Adrenal gland (tissue), 12 donors: ENCODE measurements around the gene PFAS. TPM values are rescaled to one million over a fixed set of nuclear protein-coding genes. Genes with fewer than 3 reads are reported as not detected.

Experiments
- DNase-seq, 7 donors: peaks; one replicate each; pipeline ENCODE4 v3.0.0-alpha.2; 2019 to 2020
- H3K27ac ChIP-seq, 5 donors: fragments of 200-600 bp; sonication (generic) in 4 of 5; 1 replicate in 3 of 5; 2 replicates in 2 of 5; pipeline versions ENCODE4 v1.5.1 to v1.8.0; 2016 to 2020; ENCODE audit warnings: mild to moderate bottlenecking in 1 of 5
- H3K27me3 ChIP-seq: fragments of 200-600 bp; 2 replicates; pipeline ENCODE4 v1.8.0; 2021
- H3K36me3 ChIP-seq, 2 donors: fragments of 200-600 bp; replicated peaks in 1 of 2; 1 replicate in 1 of 2; 2 replicates in 1 of 2; pipeline versions ENCODE4 v1.5.1 to v1.8.0; 2018 to 2022
- H3K4me1 ChIP-seq, 2 donors: fragments of 200-600 bp; replicated peaks in 1 of 2; 1 replicate in 1 of 2; 2 replicates in 1 of 2; pipeline versions ENCODE4 v1.5.1 to v1.8.0; 2018 to 2021
- H3K4me3 ChIP-seq, 4 donors: fragments of 200-600 bp; sonication (generic) in 3 of 4; one replicate each; pipeline ENCODE4 v1.5.1; 2016 to 2018
- H3K9me3 ChIP-seq, 3 donors: fragments of 200-600 bp; sonication (generic) in 1 of 3; replicated peaks in 1 of 3; 1 replicate in 2 of 3; 2 replicates in 1 of 3; pipeline versions ENCODE4 v1.5.1 to v1.8.0; 2016 to 2021
- POLR2A ChIP-seq, 2 donors: fragments of 450-650 bp; IDR thresholded peaks; one replicate each; pipeline ENCODE4 v1.6.1; 2017; ENCODE audit warnings: antibody characterized with exemption in 2 of 2, mild to moderate bottlenecking in 2 of 2, moderate library complexity in 1 of 2
- WGBS, 4 donors: extraction: QIAGEN DNeasy Blood & Tissue Kit in 2 of 4; methylation state at CpG; one replicate each; pipeline versions ENCODE4 v1.1.5 to v1.1.7; 2013 to 2017; 5-methylcytosine and 5-hydroxymethylcytosine counted together
- intact Hi-C, 2 donors: fragments of 100-400 bp; cut with DNase I; formaldehyde crosslinking; loops; one replicate each; pipeline versions ENCODE4 v1.14.1 to v1.15.0; 2022 to 2023
- polyA plus RNA-seq, 3 donors: library from polyadenylated mRNA; stranded (reverse); fragments of 200-250 nt in 2 of 3; fragments of 350-450 nt in 1 of 3; fragmentation: Illumina TruSeq in 1 of 3; extraction: RNeasy Lipid Tissue Mini Kit (QIAGEN cat#74804) in 1 of 3; gene quantifications; one replicate each; pipeline ENCODE4 v1.2.3, GENCODE V29; 2013 to 2014
- total RNA-seq, 9 donors: library from RNA; depleted of rRNA in 4 of 9; stranded (reverse); fragments of >200 nt in 4 of 9; fragments of 120-200 nt in 1 of 9; fragmentation: NEBNext Ultra II Directional in 1 of 9; extraction: Animal tissue kit (Norgen Biotek cat#: 25700) in 1 of 9; gene quantifications; one replicate each; pipeline versions ENCODE4 v1.1.0 to v1.2.4, GENCODE V29; 2013 to 2023
- TF ChIP-seq, protein P1 (sequence below), 6 experiments: fragments of 450-650 bp in 4 of 6; fragments of 200-600 bp in 2 of 6; sonication (generic) in 1 of 6; IDR thresholded peaks; 1 replicate in 5 of 6; 2 replicates in 1 of 6; pipeline versions ENCODE4 v1.5.1 to v1.8.0; 2016 to 2021; ENCODE audit warnings: antibody characterized with exemption in 6 of 6, mild to moderate bottlenecking in 2 of 6, moderate library complexity in 1 of 6
- donor health status: healthy with polysubstance abuse.
- donor health status: Bipolar disorder and iron deficiency.
- donor health status: DM: yes; HTN: yes; CAD: no.
- donor health status: DM: no; HTN: no; CAD: no.
- donor health status: DM: no; HTN: no; CAD: no.
- donor health status: DM: yes; HTN: yes; CAD: no.

PFAS gene
- total and polyA plus RNA-seq, 12 donors: 9.7 to 53.6 (median 21.8) TPM

DNA sequence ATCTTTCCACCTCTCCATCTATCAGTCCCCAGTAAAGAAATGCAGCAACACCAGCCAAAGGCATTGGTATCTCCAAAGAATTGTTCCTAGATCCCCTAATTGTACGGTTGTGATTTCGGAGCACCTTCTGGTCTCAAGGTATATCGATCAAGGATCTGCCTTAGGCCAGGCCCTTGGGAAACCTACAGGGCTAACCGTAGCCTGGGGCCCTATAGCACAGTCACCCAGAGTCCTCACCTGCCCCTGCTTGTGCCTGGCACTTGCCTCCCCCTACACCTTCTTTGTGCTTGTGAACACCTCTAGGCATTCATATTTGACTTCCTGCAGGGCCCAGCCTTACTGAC lies 21.9 kb upstream of the PFAS start:
- peaks cover 9 to 13% of the 10 kb centered on the region in 2 donors for H3K4me1 ChIP-seq
- H3K36me3 ChIP-seq: peaks cover 0 to 48% of the 10 kb centered on the region in 2 donors
- no peaks in the 10 kb centered on the region for H3K9me3 ChIP-seq
- H3K27ac ChIP-seq: peak overlapping the region in 4 of 5 donors; percentile 55 to 85 (median 76)
- DNase-seq: peak in 1 of 7 donors; percentile 36
- no peak for TF ChIP-seq POLR2A (IDR thresholded peaks at IDR 0.05)
- TF ChIP-seq, protein P1, sequence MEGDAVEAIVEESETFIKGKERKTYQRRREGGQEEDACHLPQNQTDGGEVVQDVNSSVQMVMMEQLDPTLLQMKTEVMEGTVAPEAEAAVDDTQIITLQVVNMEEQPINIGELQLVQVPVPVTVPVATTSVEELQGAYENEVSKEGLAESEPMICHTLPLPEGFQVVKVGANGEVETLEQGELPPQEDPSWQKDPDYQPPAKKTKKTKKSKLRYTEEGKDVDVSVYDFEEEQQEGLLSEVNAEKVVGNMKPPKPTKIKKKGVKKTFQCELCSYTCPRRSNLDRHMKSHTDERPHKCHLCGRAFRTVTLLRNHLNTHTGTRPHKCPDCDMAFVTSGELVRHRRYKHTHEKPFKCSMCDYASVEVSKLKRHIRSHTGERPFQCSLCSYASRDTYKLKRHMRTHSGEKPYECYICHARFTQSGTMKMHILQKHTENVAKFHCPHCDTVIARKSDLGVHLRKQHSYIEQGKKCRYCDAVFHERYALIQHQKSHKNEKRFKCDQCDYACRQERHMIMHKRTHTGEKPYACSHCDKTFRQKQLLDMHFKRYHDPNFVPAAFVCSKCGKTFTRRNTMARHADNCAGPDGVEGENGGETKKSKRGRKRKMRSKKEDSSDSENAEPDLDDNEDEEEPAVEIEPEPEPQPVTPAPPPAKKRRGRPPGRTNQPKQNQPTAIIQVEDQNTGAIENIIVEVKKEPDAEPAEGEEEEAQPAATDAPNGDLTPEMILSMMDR (IDR thresholded peaks at IDR 0.05): no peak
- 84 to 92% (median 88%) methylated on average over 4 of the region's 4 CpGs for WGBS, 4 donors
- intact Hi-C loops: loop anchor here in 1 of 2 donors (5.0 kb wide), 1 partner anchor 40 kb away; no protein-coding TSS in a partner anchor
- H3K4me3 ChIP-seq: peak overlapping the region in 1 of 4 donors; percentile 38
- H3K27me3 ChIP-seq: no peaks in the 10 kb centered on the region

DNA sequence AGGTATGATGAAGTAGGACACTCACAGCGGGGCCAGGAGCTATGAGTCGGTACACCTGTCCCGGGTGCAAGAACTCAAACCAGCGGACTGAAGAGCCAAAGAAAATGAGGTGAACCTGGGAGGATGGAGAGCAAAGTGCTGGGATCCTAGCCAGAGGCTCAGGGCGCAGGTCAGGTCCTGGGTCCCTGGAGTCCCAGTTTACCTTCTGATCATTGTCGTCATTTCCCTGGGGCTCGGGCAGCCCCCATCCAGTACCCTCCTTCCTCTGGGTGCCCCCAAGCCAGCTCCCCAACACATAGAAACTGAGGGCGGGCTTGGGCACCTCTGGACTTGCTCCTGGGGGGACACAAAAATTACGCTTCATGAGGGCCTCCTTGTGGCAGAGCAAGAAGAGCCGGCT lies 17.4 kb upstream of the PFAS start:
- no peak for DNase-seq
- TF ChIP-seq, protein P1 (IDR thresholded peaks at IDR 0.05): no peak
- TF ChIP-seq POLR2A (IDR thresholded peaks at IDR 0.05): no peak
- WGBS, 4 donors: 91 to 94% (median 93%) methylated on average over 7 to 10 of the region's 10 CpGs
- Histone ChIP-seq H3K36me3 (peaks cover 0 to 93% of the 10 kb centered on the region in 2 donors), H3K27ac (no peak overlapping the region), H3K4me3 (no peak overlapping the region), H3K9me3 (no peaks in the 10 kb centered on the region), H3K27me3 (no peaks in the 10 kb centered on the region), H3K4me1 (no peaks in the 10 kb centered on the region)
- intact Hi-C loops: no loop called here

DNA sequence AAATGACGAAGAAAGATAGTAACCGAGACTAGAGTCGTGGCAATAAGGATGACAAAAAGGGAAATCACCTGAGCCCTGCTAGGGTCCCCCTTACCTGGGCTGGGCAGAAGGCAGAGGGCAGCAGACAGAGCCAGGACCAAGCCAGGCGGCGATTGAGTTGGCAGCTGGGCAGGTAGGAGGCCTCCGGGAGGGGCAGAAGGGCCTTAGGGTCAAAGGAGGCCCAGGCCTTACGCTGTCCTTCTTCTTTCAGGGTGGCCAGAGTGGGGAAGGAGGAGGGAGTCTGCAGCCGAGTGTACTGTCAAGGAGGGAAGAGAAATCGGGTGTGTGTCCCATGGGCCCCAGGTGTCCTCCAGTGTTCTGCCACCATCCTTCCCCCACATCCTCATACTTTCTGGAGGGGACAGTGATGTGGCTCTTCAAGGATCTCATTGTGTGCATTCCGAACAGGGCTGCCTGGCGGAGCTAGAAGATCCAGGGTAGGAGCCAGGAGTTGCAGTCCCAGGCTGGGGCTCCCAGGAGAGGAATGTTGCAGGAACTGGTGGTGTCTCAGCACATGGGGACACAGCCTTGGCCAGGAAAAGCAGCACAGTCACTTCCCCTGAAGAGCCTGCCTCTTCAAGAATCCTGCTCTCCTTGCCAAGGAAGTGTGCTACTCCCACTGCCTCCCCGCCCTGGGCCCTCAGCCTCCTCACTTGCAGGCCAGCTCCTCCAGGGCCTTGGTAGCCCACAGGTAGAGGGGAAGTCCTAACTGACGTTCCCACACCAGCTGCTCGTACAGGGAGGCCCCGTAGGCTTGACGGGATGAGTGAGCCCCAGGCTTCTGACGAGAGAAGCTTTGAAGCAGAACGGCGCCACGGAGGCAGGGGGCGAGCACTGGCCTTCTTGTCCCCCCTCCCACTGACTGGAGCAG lies 14.5 kb upstream of the PFAS start:
- DNase-seq: no peak
- Histone ChIP-seq H3K27me3 (no peaks in the 10 kb centered on the region), H3K4me1 (no peaks in the 10 kb centered on the region), H3K9me3 (no peaks in the 10 kb centered on the region), H3K4me3 (no peak overlapping the region), H3K27ac (no peak overlapping the region), H3K36me3 (peaks cover 0 to 96% of the 10 kb centered on the region in 2 donors)
- WGBS, 4 donors: 93 to 96% (median 94%) methylated on average over 20 to 21 of the region's 21 CpGs
- intact Hi-C loops: no loop called here
- TF ChIP-seq, protein P1 (IDR thresholded peaks at IDR 0.05): no peak
- no peak for TF ChIP-seq POLR2A (IDR thresholded peaks at IDR 0.05)

DNA sequence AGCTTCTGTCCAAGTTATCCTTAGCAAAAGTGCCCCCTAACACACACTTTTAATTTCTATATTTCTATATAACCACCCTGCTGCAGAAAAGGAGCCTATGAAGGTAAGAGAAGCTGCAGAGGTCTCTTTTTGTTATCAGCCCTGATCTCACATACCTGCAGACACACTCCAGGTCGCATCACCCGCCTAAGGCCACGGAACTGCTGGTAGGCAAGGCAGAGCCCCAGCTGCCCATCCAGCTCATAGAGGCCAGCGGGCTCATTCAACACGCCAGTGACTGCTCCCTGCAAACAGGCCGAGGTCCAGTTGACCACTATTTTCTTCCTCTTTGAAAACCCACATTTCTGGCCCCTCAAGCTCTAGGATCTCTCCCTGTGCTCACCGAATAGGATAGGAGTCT lies 13.4 kb upstream of the PFAS start:
- Histone ChIP-seq H3K4me1 (no peaks in the 10 kb centered on the region), H3K27ac (no peak overlapping the region), H3K27me3 (no peaks in the 10 kb centered on the region), H3K36me3 (peaks cover 0 to 85% of the 10 kb centered on the region in 2 donors), H3K9me3 (no peaks in the 10 kb centered on the region), H3K4me3 (no peak overlapping the region)
- TF ChIP-seq, protein P1 (IDR thresholded peaks at IDR 0.05): no peak
- TF ChIP-seq POLR2A (IDR thresholded peaks at IDR 0.05): no peak
- intact Hi-C loops: no loop called here
- 91 to 97% (median 94%) methylated on average over 3 to 7 of the region's 7 CpGs for WGBS, 4 donors
- DNase-seq: no peak
